DMS153 treated with DMSO at 0.1 percent for 48 hours (cell line): ENCODE results near the gene SMG6.

Source experiments
- DNase-seq: peaks from one replicate; lab custom pipeline; 2025; ENCODE audit not compliant: unreplicated experiment; lab: John Stamatoyannopoulos, UW

The SMG6 gene

DNA sequence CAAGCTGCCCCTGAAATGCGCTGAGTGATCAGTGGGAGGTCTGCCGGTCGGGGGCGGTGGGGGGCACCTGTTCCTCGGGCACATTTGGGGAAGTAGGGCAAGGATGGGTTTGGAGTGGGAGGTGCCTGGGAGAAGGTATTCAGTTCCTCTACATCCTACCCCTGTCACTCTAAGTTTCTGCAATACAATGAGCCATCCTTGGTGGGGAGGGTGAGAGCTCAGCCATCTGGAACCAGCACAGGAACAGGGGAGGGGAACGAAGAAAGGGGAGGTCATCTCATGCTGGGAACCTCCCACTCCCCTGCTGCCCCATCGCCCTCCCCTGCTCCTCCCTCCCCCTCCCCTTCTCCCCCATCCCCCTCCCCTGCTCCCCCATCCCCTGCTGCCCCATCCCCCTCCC lies 269.4 kb downstream of the SMG6 start:
- no peak for DNase-seq

DNA sequence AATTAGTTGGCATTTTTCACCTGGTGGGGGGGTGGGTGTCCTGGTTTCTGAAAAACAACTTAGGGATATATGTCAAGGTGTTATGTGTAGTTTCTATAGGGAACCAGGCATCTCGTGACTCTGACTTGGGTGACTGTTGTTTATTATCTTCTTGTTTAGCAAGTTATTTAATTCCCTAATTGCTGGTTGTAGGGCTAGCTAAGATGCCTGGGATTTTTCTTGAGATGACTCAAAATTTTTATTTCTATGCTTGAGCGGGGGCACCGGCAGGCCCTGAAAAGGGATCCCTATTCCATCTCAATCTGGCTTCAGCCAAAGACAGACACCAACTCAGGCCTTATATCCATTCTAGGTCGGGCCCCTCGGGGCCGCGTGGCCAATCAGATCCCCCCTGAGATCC lies 270.4 kb downstream of the SMG6 start:
- no peak for DNase-seq

DNA sequence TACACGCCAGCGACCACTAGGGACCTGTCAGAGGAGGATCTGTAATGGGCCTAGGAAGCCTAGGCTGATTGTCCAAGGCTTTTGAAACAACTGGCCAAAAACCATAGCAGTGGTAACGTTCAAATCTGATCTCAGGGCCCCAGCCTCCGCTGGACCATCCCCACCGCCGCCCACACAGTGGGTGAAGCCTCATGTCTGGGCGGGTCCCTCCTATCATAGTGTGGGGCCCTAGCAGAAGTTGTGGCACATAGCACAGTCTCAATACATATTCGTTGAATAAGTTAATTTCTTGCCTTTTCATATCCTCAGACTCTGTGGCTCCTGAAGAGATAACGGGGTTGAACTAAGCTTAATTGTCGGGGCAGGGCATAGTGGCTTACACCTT lies 272.8 kb downstream of the SMG6 start:
- no peak for DNase-seq

DNA sequence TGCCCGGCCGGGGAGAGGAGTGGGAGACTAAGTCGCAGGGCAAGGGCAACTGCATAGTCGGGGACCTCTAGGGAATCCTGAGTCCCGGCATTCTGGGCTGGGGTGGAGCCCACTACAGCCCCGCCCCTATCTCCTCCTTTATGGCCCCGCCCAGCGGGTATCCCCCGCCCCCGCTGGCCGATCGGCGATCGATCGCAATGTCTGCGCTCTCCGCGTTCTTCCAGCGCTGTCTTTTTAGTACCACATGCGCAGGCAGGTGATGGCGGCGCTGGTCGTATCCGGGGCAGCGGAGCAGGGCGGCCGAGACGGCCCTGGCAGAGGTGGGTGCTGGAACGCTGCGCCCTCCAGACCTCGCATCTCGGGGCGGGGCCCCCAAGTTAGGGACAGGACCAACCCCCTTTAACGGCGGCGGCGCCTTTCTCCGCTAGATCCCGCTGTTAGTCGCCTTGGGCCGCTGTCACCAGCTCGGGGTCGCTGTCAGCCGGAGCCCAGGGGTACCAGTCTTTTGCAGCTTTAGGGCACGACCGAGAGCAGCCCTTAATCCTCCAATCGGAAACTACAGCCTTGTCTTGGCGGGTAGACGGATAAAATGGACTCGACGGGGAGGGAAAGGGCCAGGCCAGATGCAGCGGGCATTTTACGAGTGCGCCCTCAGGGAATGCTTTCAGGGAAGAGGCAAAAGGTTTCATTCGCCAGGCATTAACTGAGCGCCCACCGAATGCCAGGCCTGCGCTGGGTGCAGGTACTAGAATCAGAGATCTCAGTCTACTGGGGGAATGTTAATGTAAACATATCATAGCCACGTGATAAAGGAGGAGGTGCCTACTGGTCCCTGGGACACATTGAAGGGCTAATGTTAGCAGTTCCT lies 273.4 kb downstream of the SMG6 start, which contains the start of gene DPH1:
Gene DPH1, plus strand, starts transcription at position 243 of the 868 bp plus-strand sequence. Its CDS starts 17 bp downstream, at position 260.
- DNase-seq = peak; percentile 6

DNA sequence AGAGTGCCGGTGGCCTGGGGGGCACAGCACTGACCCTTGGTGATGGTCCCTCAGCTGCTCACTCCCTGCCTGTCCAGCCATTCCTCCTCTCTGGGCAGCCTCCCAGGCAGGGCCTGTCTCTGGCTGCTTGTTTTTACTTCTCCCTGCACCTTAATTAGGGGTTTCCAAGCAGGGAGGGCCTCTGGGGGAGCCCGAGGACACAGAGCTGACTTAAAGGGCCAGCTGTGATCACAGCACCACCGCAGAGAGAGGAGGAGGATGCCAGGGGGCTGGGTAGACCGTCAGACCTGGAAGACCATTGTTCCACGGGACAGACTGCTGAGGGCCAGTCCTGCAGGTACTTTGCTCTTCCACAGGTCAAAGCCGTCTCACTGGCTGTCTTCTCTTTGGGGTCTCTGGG lies 274.8 kb downstream of the SMG6 start:
- no peak for DNase-seq

DNA sequence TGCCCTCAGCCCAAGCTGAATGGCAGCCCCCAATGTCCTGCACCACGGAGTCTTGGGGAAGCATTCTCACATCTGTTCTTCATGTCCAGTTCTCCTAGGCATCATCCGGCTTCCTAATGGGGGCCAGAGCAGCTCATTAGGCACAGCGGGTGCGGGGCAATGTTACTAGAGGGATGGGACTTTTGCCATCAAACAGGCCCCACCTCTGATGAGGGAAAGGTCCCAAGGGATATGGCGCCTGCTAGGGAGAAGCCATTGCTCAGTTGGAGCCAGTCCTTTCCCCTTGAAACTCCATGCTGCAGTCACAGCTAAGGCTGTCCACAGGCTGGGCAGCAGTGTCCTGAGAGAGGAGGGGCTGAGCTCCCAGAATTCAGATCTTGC lies 275.4 kb downstream of the SMG6 start:
- no peak for DNase-seq

DNA sequence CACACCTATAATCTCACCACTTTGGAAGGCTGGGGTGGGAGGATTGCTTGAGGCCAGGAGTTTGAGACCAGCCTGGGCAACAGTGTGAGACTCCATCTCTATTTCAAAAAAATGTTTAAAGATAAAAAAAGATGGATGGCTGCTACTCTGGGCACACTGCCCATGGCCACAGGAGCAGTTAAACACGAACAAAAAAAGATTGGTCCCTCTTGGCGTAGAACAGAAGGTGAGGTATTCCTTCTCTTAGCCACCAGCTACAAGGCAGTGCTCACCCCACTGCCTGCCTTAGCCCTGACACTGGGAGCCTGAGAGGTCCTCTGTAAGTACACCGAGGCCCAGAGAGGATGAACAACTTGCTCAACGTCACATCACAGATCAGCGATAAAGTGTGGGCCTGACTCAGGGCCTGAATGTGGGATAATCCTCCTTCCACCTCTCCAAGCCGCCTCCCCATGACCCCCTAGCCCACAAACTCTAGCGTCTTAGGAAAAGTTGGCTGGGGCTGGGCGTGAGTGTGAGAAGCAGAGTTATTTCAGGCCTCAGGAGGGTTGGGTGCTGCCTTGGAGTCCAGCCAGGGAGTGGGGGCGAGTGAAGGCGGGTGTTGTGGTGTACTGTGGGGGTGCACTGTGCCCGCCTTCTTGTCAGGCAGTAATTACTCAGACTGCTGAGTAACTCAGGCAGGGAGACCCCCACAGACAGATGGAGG lies 275.9 kb downstream of the SMG6 start:
- no peak for DNase-seq

DNA sequence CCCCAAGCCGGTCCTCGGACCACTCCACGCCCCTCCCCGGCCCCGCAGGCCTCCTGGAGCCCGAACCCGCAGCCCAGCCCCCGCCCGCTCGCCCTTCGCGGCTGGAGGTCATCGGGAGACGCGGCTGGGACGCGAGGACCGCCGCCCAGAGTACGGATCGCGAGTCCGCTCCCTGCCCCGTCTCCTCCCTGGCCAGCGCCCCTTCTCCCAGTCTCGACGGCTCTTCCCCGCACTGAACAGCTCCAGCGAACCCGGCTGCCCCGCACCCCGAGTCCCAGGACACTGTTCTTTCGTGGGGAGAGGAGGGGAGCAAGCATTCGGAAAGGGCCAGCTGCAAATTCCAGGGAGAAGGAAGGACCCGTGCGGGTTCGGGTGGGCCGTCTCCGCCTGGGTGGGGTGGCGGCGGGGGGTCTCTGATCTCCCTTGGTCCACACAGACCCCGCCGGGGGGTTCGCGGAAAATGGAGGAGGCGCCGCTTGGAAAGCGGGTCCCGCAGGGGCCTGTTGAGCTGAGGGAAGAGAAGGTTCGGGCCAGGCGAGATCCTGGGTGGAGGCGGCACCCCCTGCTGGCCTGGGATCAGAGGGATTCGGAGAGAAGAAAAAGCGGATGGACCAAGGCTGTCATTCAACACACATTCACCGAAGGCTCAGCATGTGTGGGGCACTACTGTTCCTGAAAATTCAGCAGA lies 277.8 kb downstream of the SMG6 start:
- peak; percentile 14 for DNase-seq

DNA sequence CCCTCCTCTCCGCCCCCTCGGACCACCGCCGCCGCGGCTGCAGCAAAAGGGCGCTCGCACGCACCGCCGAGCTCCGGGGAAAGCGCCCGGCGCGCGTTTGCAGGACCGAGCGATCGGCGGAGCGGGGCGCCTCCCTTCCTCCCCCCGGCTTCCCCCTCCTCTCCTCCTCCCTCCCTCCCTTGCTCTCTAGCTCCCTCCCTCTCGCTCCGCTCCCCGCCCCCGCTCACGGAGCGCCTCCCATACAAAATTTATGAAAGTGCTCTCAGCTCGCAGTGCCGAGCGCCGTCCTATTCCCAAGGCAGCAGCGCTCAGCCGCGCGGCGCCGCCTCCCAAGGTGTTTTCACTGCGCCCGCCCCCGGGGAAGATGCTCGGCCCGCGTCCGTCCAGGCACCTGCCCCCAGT lies 278.4 kb downstream of the SMG6 start, which contains the start of gene RTN4RL1:
Gene RTN4RL1, minus strand, starts transcription at position 115 of the 402 bp plus-strand sequence. CDS start 469 bp downstream, outside the sequence.
- no peak for DNase-seq

DNA sequence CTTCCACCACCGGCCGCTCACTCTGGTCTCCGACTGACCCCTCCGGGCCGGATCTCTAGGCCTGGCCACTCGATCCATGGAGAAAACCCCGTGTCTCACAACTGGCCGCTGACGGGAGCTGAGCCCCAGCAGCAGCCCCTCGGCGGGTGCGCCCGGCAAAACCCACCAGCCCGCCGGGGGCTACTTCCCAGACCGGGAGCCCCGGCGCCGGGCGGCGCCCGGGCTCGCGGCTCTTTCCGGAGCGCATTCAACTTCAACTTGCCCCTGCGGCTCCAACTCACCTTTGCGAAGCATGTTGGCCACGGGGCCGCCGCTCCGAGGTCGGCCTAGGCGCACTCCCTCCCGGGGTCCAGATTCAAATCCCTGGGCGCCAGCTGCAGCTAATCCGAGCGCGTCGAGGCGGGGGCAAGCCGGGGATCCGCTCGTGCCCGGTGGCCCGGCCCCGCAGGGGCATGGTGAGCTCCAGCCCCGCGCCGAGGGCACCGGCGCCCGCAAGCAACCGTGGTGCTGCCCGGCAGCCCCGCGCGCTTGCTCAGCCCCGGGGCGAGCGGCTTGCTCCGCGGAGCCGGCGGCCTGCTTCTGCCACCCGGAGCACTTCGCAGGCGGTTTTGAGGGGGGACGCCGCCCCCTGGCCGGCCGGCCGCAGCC lies 278.9 kb downstream of the SMG6 start:
- DNase-seq = no peak

DNA sequence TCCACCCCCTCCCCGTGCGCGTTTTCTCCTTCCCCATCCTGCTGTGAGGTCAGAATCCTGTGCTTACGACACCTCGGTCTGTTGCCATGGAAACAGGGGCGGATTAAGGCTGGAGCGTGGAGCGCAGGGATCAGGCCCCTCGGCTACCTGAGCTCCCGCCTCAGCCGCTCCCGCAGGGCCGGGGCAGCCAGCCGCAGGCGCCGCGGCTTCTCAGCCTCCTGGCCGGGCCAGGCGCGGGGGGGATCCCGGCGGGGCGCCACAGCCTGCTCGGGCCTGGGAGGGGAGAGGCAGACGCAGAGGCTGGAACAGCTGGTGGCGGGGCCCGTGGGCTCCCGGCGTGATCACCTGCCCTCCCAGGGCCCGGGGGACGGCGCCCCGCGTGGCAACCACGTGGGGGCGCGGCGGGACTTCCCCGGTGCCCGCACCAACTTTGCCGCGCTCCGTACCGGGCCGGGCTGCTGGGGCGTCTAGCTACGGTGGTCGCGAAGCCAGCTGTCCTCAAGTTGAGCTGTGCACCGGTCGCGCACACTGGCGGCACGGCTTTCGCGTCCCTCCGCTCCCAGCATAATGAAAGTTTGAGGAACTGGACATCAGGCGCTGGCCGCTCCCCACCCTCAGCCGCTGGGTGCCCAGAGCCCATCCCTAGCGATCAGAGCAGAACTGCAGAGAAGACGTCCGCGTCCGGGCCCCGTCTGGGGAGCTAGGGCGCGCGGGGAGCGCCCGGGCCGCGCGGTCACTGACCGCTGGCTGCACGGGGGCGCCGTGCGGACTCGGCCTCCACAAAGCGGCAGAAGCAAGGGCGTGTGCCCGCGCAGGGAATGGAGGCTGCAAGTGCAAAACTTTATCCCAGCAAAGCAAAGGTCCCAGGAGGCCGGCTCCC lies 279.7 kb downstream of the SMG6 start:
- DNase-seq = no peak

DNA sequence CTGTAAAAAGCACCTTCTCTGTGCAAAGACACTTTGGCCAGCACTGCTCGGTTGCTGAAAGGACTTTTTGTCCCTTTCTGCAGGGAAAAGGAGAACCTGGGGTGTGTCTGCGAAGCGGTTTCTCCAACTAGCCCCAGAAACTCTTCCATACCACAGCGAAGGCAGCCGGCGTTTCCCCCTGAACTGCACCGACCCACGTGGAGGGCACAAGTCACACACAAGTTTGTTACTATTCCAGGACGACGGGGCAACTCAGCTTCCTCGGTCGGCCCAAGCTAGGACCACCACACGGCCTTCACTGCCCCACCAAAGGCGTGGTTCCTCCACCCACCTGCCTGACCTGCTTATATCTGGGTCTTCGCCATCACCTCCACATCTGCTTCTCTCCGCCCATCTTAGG lies 280.3 kb downstream of the SMG6 start:
- no peak for DNase-seq

DNA sequence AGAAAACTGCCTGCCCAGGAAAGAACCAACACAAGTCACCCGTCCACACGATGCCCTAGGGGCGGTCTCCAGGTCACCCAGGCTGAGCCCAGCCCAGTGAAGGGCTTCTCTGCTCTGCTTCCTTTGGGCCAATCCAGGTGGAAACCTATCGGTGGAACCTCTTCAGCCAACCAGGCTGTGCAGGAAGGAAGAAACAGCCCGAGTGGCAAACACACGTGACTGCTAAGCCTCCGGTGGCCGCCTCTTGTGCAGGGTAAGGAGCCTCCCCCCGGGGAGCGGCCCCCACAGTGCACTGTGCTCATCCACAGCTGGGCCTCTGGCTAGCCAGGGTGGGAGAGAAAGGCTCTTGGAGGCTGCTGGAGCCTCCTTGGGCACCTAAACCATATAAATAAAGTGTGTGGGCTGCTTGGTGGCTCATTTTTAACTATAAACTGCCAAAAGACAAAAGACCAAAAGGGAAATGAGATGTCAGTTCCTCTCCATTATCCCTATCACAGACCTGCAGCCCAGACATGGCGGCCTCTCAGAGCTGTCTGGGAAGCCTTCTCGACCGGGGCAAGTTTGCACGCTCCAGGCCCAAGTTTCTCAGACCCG lies 280.8 kb downstream of the SMG6 start:
- DNase-seq = no peak

DNA sequence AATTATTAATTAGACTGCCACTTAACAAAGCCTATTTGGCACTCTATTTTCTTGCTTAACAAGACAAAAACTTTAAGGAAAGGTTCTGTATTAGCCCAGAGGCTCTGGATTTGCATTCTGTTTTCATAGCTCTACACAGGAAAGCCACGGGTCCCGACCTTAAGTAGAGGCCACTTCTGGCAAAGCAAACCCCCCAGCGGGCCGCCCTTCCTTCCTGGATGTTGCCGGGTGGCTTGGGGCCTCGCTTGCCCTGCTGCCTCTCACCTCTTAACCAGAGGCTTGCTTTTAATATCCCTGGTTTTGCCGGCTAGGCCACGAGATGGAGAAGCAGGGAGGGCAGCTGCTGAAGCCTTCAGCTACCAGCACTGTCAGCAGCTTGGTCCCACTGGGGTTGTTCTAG lies 282.9 kb downstream of the SMG6 start:
- DNase-seq = no peak

DNA sequence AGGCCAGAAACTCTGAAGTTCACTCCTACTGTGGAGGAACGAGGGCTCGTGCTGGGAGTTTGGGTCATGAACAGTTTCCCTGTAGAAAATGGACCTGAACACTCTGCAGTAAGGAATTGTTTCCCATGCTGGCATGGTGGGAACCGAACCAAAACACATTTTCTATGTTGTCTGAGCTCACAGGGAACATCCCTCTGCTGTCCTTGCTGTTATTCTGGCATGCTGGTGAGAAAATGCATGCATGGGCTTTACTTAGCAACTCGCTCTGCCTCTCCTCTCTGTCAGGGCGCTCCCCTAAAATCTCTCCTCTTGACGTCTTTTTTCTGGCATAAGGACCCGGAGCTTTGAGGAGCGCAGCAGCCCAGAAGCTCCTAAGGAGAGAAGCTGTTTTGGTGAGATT lies 283.9 kb downstream of the SMG6 start:
- no peak for DNase-seq

DNA sequence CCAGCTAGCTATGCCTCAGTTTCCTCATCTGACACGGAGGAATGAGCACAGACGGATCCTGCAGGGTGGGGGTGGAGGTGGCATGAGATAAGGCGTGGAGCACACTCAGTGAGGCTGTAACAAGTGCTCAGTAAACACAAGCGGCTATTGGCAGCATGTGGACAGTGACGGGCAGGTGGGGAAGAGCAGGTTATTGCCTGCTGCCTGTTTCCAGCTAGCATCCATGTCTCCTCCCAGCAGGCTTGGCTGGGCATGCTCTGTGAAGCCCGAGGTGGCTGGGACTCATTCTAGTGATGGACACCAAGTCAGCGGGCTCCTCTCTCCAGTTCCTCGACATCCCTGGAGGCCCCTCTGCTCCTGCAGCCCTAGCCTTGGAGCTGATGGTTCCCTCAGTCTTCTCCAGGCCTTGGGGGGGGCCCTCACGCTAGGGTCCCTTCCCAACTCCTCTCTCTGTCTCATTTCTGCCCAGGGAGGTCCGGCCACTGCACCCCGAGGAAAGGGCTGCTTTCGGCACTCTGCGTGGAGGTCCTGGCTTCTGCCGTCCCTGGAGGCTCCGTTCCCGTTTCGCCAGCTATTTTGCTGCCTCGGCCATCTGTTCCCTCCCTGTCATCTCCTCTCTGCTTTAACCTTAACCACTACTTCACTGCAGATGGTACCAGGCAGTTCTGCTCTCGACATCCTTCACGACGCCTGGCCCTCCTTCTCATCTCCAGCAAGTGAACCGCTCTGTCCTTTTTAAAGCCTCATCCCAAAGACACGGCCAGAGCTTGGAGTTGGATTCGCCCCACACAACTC lies 284.7 kb downstream of the SMG6 start:
- no peak for DNase-seq

DNA sequence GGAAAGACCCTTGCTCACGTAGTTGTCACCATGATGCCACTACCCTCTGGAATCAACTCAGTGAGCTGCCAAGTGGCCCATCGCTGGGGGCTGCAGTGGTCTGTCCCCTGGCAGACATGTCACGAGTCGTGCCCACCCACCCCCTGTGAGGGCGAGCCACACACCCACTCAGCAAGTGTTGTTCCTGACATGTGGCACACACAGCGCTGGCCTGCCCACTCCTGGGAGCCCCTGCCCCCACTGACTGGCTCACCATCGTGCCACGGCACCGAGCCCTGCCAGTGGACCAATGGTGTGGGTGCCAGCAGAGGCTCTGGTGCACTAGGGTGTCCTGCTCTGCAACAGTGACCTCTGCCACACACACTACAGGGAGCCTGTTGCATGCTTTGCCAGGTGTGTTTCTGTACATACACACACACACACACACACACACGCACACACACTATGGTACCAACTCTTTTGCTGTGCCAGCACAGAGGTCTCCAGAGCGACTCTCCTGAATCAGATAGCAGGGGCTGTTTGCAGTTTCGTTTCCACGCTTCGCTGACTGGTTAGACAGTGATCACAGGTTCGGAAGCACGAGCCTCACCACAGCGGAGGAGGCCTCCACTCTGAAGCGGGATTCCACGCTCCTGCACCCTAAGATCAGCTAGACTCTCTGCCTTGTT lies 286.2 kb downstream of the SMG6 start:
- DNase-seq = no peak

DNA sequence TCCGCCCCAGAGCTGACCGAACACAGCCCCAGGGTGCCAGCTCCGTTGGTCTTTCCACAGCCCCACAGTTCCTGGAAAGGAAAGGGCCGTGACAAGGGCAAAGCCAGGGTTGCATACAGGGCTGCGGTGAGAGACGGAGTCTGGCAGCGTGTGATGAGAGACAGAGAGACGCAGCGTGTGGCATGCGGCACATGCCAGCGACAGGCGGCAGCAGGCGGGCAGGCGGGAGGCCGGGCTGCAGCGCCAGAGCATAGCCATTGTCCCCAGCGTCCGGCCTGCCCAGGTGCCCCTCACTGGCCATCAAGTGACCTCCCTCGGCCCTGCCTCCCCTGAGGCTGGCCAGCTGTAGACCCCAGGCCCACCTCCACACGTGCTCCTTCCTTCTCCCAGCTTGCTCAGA lies 287.1 kb downstream of the SMG6 start:
- DNase-seq = no peak

DNA sequence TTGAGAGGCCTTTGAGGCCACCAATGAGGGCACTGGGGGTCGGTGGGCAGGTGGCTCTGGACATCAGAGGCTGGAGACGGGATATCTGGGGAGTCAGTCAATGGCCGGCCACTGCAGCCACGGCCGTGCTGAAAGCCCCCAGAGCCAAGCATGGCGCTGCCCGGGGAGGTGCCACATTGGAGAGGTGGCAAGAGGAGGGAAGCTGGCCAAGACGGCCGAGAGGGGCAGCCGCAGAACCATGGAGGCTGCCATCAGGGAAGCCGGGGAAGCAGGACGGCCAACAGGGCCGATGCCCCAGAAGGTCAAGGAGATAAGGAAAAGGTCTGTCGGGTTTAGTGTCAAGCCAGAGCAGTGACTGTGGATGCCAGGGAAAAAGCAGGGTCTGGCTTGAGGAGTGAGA lies 288.3 kb downstream of the SMG6 start:
- DNase-seq = no peak
